Esophagus squamous epithelium (tissue), 5 donors: ENCODE measurements around the gene THADA. TPM values are rescaled to one million over a fixed set of nuclear protein-coding genes. Genes with fewer than 3 reads are reported as not detected.

ENCODE experiments used
- DNase-seq: peaks from one replicate; lab custom pipeline; 2025; lab: John Stamatoyannopoulos, UW
- H3K27ac ChIP-seq, 4 donors: fragments of 200-600 bp; sonication (generic); one replicate each; pipeline ENCODE4 v1.5.1; 2016 to 2019; ENCODE audit warnings: mild to moderate bottlenecking in 1 of 4
- H3K27me3 ChIP-seq, 4 donors: fragments of 200-600 bp; sonication (generic); 1 replicate in 3 of 4; 2 replicates in 1 of 4; pipeline versions ENCODE4 v1.5.1 to v1.6.0; 2017 to 2021; ENCODE audit warnings: antibody characterized with exemption in 1 of 4
- H3K36me3 ChIP-seq, 3 donors: fragments of 200-600 bp; sonication (generic); one replicate each; pipeline ENCODE4 v1.5.1; 2016 to 2019
- H3K4me1 ChIP-seq, 3 donors: fragments of 200-600 bp; sonication (generic); one replicate each; pipeline ENCODE4 v1.5.1; 2017 to 2019
- H3K4me3 ChIP-seq, 4 donors: fragments of 200-600 bp; sonication (generic); 1 replicate in 3 of 4; 2 replicates in 1 of 4; pipeline ENCODE4 v1.5.1; 2016 to 2019; ENCODE audit warnings: mild to moderate bottlenecking in 2 of 4, moderate library complexity in 1 of 4
- H3K9me3 ChIP-seq, 3 donors: fragments of 200-600 bp; sonication (generic); one replicate each; pipeline ENCODE4 v1.5.1; 2016 to 2019
- CTCF ChIP-seq, 6 experiments: fragments of 450-650 bp in 4 of 6; fragments of 200-600 bp in 2 of 6; sonication (generic) in 2 of 6; IDR thresholded peaks; one replicate each; pipeline ENCODE4 v1.5.1; 2016 to 2019; ENCODE audit warnings: antibody characterized with exemption in 6 of 6, mild to moderate bottlenecking in 4 of 6, moderate library complexity in 4 of 6
- POLR2A ChIP-seq, 4 donors: fragments of 450-650 bp; IDR thresholded peaks; one replicate each; pipeline ENCODE4 v1.6.1; 2017; ENCODE audit warnings: antibody characterized with exemption in 4 of 4, mild to moderate bottlenecking in 4 of 4, moderate library complexity in 3 of 4
- WGBS, 2 donors: methylation state at CpG; one replicate each; pipeline ENCODE4 v1.1.5; 2018; 5-methylcytosine and 5-hydroxymethylcytosine counted together
- intact Hi-C: fragments of 100-400 bp; cut with DNase I; formaldehyde crosslinking; loops from one replicate; pipeline ENCODE4 v1.15.0; 2022
- total RNA-seq, 4 donors: library from RNA; depleted of rRNA; stranded (reverse); fragments of >200 nt; gene quantifications; one replicate each; pipeline ENCODE4 v1.1.0, GENCODE V29; 2016
- donor health status: DM: yes; HTN: yes; CAD: no.

The THADA gene
- total RNA-seq, 4 donors from 2014 or later, result 14.0 to 32.2 (median 21.0) TPM

- intact Hi-C loops, result no loop called here
- Histone ChIP-seq H3K27me3 (no peaks in the 10 kb centered on the region), H3K4me3 (peak overlapping the region in 1 of 4 donors; percentile 38), H3K4me1 (peaks cover 15 to 55% (median 29%) of the 10 kb centered on the region in 3 donors), H3K9me3 (no peaks in the 10 kb centered on the region), H3K36me3 (peaks cover 0 to 36% (median 0%) of the 10 kb centered on the region in 3 donors), H3K27ac (peak overlapping the region; percentile 67 to 92 (median 82))
- TF ChIP-seq CTCF (IDR thresholded peaks at IDR 0.05) (no peak), POLR2A (IDR thresholded peaks at IDR 0.05) (peak in 1 of 4 donors; percentile 9)
- 8 to 36% methylated on average over 3 of the region's 3 CpGs for WGBS, 2 donors
- no peak for DNase-seq
Measured at GRCh38 chr2:43269706-43270105, 326.1 kb downstream of the THADA start.

- intact Hi-C loops, result no loop called here
- peaks cover 0 to 41% (median 0%) of the 10 kb centered on the region in 3 donors for H3K36me3 ChIP-seq
- peak; percentile 23 for DNase-seq
- H3K27me3 ChIP-seq, result no peaks in the 10 kb centered on the region
- no peaks in the 10 kb centered on the region for H3K9me3 ChIP-seq
- H3K4me1 ChIP-seq, result peaks cover 15 to 60% (median 32%) of the 10 kb centered on the region in 3 donors
- WGBS, 2 donors, result 47 to 72% methylated on average over 8 to 12 of the region's 14 CpGs
- H3K4me3 ChIP-seq, result peak overlapping the region in 1 of 4 donors; percentile 38
- peak overlapping the region; percentile 67 to 92 (median 82) for H3K27ac ChIP-seq
- TF ChIP-seq CTCF (IDR thresholded peaks at IDR 0.05) (no peak), POLR2A (IDR thresholded peaks at IDR 0.05) (peak in 1 of 4 donors; percentile 14)
Measured at GRCh38 chr2:43269074-43269572, 326.7 kb downstream of the THADA start.

GRCh38 chr2:43268066-43268953, 327.5 kb downstream of the THADA start:
- DNase-seq, result no peak
- Histone ChIP-seq H3K9me3 (no peaks in the 10 kb centered on the region), H3K36me3 (peaks cover 0 to 41% (median 0%) of the 10 kb centered on the region in 3 donors), H3K27me3 (no peaks in the 10 kb centered on the region), H3K27ac (peak overlapping the region; percentile 67 to 92 (median 82)), H3K4me1 (peaks cover 15 to 60% (median 32%) of the 10 kb centered on the region in 3 donors), H3K4me3 (peak overlapping the region in 1 of 4 donors; percentile 38)
- intact Hi-C loops, result no loop called here
- TF ChIP-seq POLR2A (IDR thresholded peaks at IDR 0.05) (no peak), CTCF (IDR thresholded peaks at IDR 0.05) (no peak)
- WGBS, 2 donors, result 68 to 71% methylated on average over 8 to 9 of the region's 10 CpGs

GRCh38 chr2:43267381-43267780, 328.5 kb downstream of the THADA start:
- intact Hi-C loops, result no loop called here
- DNase-seq, result no peak
- no peaks in the 10 kb centered on the region for H3K27me3 ChIP-seq
- 86 to 94% methylated on average over 5 to 7 of the region's 7 CpGs for WGBS, 2 donors
- no peaks in the 10 kb centered on the region for H3K9me3 ChIP-seq
- peaks cover 0 to 41% (median 0%) of the 10 kb centered on the region in 3 donors for H3K36me3 ChIP-seq
- H3K4me1 ChIP-seq, result peaks cover 15 to 60% (median 32%) of the 10 kb centered on the region in 3 donors
- H3K27ac ChIP-seq, result peak overlapping the region in 3 of 4 donors; percentile 79 to 92 (median 85)
- H3K4me3 ChIP-seq, result no peak overlapping the region
- no peak for TF ChIP-seq CTCF (IDR thresholded peaks at IDR 0.05)
- TF ChIP-seq POLR2A (IDR thresholded peaks at IDR 0.05), result no peak

GRCh38 chr2:43266711-43267111, 329.1 kb downstream of the THADA start:
- DNase-seq, result no peak
- Histone ChIP-seq H3K27ac (peak overlapping the region in 3 of 4 donors; percentile 70 to 92 (median 85)), H3K9me3 (no peaks in the 10 kb centered on the region), H3K36me3 (peaks cover 0 to 36% (median 0%) of the 10 kb centered on the region in 3 donors), H3K4me3 (no peak overlapping the region), H3K4me1 (peaks cover 15 to 60% (median 32%) of the 10 kb centered on the region in 3 donors), H3K27me3 (no peaks in the 10 kb centered on the region)
- intact Hi-C loops, result no loop called here
- TF ChIP-seq POLR2A (IDR thresholded peaks at IDR 0.05) (no peak), CTCF (IDR thresholded peaks at IDR 0.05) (no peak)
- 76 to 81% methylated on average over 4 of the region's 4 CpGs for WGBS, 2 donors
